Left lung (tissue), 10 donors: ENCODE results near the gene SMIM29. TPM values are rescaled to one million over a fixed set of nuclear protein-coding genes. Genes with fewer than 3 reads are reported as not detected.

Experiments
- ATAC-seq: fragments of 200-7000 bp; cut with Tn5 transposase; one replicate; pipeline ENCODE4 v1.9.1; 2020; ENCODE audit warnings: moderate library complexity
- DNase-seq, 4 donors: peaks; one replicate each; pipeline ENCODE4 v3.0.0-alpha.2; 2013 to 2020
- H3K27ac ChIP-seq, 2 donors: fragments of 200-600 bp; sonication (generic) in 1 of 2; one replicate each; pipeline versions ENCODE4 v1.5.0 to v1.8.0; 2020 to 2021
- H3K27me3 ChIP-seq, 2 donors: fragments of 200-600 bp; sonication (generic) in 1 of 2; one replicate each; pipeline versions ENCODE4 v1.5.0 to v1.8.0; 2020 to 2021
- H3K36me3 ChIP-seq, 2 donors: fragments of 200-600 bp; sonication (generic) in 1 of 2; one replicate each; pipeline versions ENCODE4 v1.5.0 to v1.8.0; 2020 to 2021
- H3K4me1 ChIP-seq, 2 donors: fragments of 200-600 bp; one replicate each; pipeline ENCODE4 v1.8.0; 2021
- H3K4me3 ChIP-seq, 2 donors: fragments of 200-600 bp; sonication (generic) in 1 of 2; one replicate each; pipeline versions ENCODE4 v1.5.0 to v1.8.0; 2020 to 2021; ENCODE audit warnings: mild to moderate bottlenecking in 1 of 2
- H3K9me3 ChIP-seq, 2 donors: fragments of 200-600 bp; sonication (generic) in 1 of 2; one replicate each; pipeline versions ENCODE4 v1.5.0 to v1.8.0; 2020 to 2021
- CTCF ChIP-seq, 2 donors: fragments of 200-600 bp; sonication (generic) in 1 of 2; IDR thresholded peaks; one replicate each; pipeline versions ENCODE4 v1.5.0 to v1.8.0; 2021; ENCODE audit warnings: antibody characterized with exemption in 2 of 2
- intact Hi-C, 2 donors: fragments of 100-400 bp; cut with DNase I; formaldehyde crosslinking; loops; one replicate each; pipeline versions ENCODE4 v1.11.2 to v1.14.2; 2022
- polyA plus RNA-seq, 6 donors: library from polyadenylated mRNA; unstranded; fragments of 120-200 nt; gene quantifications; one replicate each; pipeline ENCODE4 v1.2.1, GENCODE V29; 2013; ENCODE audit not compliant: insufficient read length in 6 of 6
- total RNA-seq, 2 donors: library from RNA; stranded (reverse); fragmentation: NEBNext Ultra II Directional; extraction: Animal tissue kit (Norgen Biotek cat#: 25700); gene quantifications; one replicate each; pipeline ENCODE4 v1.2.1, GENCODE V29; 2021
- donor health status: DM: no; HTN: yes; CAD: no.
- donor health status: DM: no; HTN: no; CAD: no.

SMIM29 gene
- total and polyA plus RNA-seq, 8 donors: 11.0 to 38.9 (median 13.4) TPM

DNA sequence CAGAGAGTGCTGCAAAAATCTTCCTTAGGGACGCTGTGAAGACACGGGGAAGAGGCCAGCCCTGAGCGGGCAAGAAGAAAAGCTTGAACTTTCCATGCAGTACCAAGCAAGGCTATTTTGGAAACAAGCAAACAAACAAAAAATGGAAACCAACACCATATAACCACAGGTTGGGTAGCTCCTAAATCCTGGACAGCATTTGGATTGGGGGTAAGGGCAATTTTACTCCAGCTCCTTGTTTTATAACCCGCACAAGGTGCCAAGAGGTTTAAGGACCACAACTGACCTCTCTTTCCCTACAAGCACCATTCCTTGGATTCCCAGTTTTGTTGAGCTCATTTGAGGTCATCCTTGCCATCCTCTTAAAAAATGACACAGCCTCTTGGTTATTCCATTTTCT lies 31.4 kb upstream of the SMIM29 start:
- TF ChIP-seq CTCF (IDR thresholded peaks at IDR 0.05): no peak
- H3K36me3 ChIP-seq: peaks cover 0 to 9% of the 10 kb centered on the region in 2 donors
- DNase-seq: no peak
- H3K27me3 ChIP-seq: no peaks in the 10 kb centered on the region
- no peaks in the 10 kb centered on the region for H3K9me3 ChIP-seq
- H3K4me3 ChIP-seq: no peak overlapping the region
- no peak for ATAC-seq
- no peak overlapping the region for H3K27ac ChIP-seq
- peaks cover 0 to 48% of the 10 kb centered on the region in 2 donors for H3K4me1 ChIP-seq
- intact Hi-C loops: no loop called here

GRCh38 chr6:34278833-34279232 lies 30.0 kb upstream of the SMIM29 start:
- intact Hi-C loops: no loop called here
- no peak for TF ChIP-seq CTCF (IDR thresholded peaks at IDR 0.05)
- no peak overlapping the region for H3K4me3 ChIP-seq
- H3K27me3 ChIP-seq: no peaks in the 10 kb centered on the region
- peaks cover 0 to 9% of the 10 kb centered on the region in 2 donors for H3K36me3 ChIP-seq
- peaks cover 0 to 38% of the 10 kb centered on the region in 2 donors for H3K4me1 ChIP-seq
- DNase-seq (no peak), ATAC-seq (no peak)
- H3K27ac ChIP-seq: no peak overlapping the region
- H3K9me3 ChIP-seq: no peaks in the 10 kb centered on the region

GRCh38 chr6:34277763-34278112 lies 28.9 kb upstream of the SMIM29 start:
- no peak overlapping the region for H3K4me3 ChIP-seq
- TF ChIP-seq CTCF (IDR thresholded peaks at IDR 0.05): no peak
- no peaks in the 10 kb centered on the region for H3K9me3 ChIP-seq
- peaks cover 0 to 38% of the 10 kb centered on the region in 2 donors for H3K4me1 ChIP-seq
- ATAC-seq (no peak), DNase-seq (no peak)
- intact Hi-C loops: no loop called here
- peaks cover 0 to 9% of the 10 kb centered on the region in 2 donors for H3K36me3 ChIP-seq
- H3K27me3 ChIP-seq: no peaks in the 10 kb centered on the region
- H3K27ac ChIP-seq: no peak overlapping the region

DNA sequence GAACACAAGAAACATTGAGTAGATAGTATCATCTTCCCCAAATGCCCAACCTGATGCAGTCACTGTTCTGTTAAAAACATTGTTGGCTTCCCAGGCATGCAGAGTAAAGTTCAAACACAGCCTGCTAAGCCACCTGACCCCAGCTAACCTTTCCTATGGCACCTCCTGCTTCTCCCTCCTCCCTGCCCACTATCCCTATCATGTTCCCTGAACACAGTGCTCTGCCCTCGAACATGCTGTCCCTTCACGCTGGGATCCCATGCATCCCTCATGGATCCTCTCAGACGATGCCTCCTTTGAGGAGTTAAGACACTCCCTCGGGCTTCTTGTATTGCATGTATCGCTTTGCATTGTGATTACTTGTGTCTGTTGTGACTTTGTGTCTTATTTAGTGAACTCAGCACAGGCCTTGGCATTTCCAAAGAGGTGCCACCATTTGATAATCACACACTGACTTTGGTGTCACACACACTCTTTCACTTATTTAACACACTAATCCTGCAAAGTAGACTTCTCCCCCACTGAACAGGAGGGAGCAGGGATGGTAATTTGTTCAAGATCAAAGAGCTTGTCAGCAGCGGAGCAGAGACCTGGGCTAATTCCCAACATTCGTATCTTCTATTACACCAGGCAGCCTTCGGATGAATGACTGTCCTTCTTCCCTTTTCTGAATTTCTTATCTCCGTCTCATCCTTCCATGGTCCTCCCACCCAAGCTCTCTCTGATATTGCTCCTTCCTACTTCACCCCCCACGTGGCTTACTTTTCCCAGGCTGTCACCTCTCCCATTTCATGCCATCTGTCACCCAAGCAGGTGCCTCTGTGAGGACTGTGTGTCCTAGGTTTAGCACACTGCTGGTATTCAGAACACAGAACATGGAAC lies 28.3 kb upstream of the SMIM29 start:
- intact Hi-C loops: no loop called here
- ATAC-seq (no peak), DNase-seq (no peak)
- no peak overlapping the region for H3K27ac ChIP-seq
- no peaks in the 10 kb centered on the region for H3K27me3 ChIP-seq
- H3K4me1 ChIP-seq: peaks cover 0 to 38% of the 10 kb centered on the region in 2 donors
- H3K4me3 ChIP-seq: no peak overlapping the region
- no peak for TF ChIP-seq CTCF (IDR thresholded peaks at IDR 0.05)
- no peaks in the 10 kb centered on the region for H3K9me3 ChIP-seq
- peaks cover 0 to 9% of the 10 kb centered on the region in 2 donors for H3K36me3 ChIP-seq

GRCh38 chr6:34276191-34276590 lies 27.4 kb upstream of the SMIM29 start:
- no peak for DNase-seq
- no peak for TF ChIP-seq CTCF (IDR thresholded peaks at IDR 0.05)
- H3K4me3 ChIP-seq: no peak overlapping the region
- peaks cover 0 to 42% of the 10 kb centered on the region in 2 donors for H3K4me1 ChIP-seq
- ATAC-seq: no peak
- intact Hi-C loops: no loop called here
- peaks cover 0 to 9% of the 10 kb centered on the region in 2 donors for H3K36me3 ChIP-seq
- H3K9me3 ChIP-seq: no peaks in the 10 kb centered on the region
- no peak overlapping the region for H3K27ac ChIP-seq
- H3K27me3 ChIP-seq: no peaks in the 10 kb centered on the region
